AG09309 (cell line): ENCODE measurements around the gene HTR2A.

Experiments
- DNase-seq: peaks from one replicate; pipeline ENCODE4 v3.0.0-alpha.2; 2010; ENCODE audit warnings: low read depth
- H3K4me3 ChIP-seq: 2 replicates; pipeline ENCODE4 v1.5.1; 2011; ENCODE audit warnings: mild to moderate bottlenecking, low read depth, low read length, moderate library complexity; ENCODE audit not compliant: control insufficient read depth
- CTCF ChIP-seq: IDR thresholded peaks from 2 replicates; pipeline ENCODE4 v1.5.1; 2011; ENCODE audit warnings: mild to moderate bottlenecking, low read depth, low read length, inconsistent platforms; ENCODE audit not compliant: insufficient read depth, control insufficient read depth; ENCODE audit errors: missing control alignments

Gene HTR2A

GRCh38 chr13:46830405-46831005 is 66.3 kb downstream of the HTR2A start:
- DNase-seq: no peak
- TF ChIP-seq CTCF: no peak
- H3K4me3 ChIP-seq: no peak overlapping the region

GRCh38 chr13:46822551-46822950 is 74.3 kb downstream of the HTR2A start:
- TF ChIP-seq CTCF: no peak
- no peak overlapping the region for H3K4me3 ChIP-seq
- DNase-seq: no peak

- TF ChIP-seq CTCF: no peak
- H3K4me3 ChIP-seq: no peak overlapping the region
- DNase-seq: no peak
Observed at GRCh38 chr13:46817838-46818476, 78.9 kb downstream of the HTR2A start.

GRCh38 chr13:46817095-46817494 is 79.8 kb downstream of the HTR2A start:
- H3K4me3 ChIP-seq: no peak overlapping the region
- no peak for TF ChIP-seq CTCF
- DNase-seq: no peak

- TF ChIP-seq CTCF: no peak
- no peak for DNase-seq
- H3K4me3 ChIP-seq: no peak overlapping the region
Observed at GRCh38 chr13:46816371-46816770, 80.5 kb downstream of the HTR2A start.

GRCh38 chr13:46812301-46812797 is 84.5 kb downstream of the HTR2A start:
- no peak for DNase-seq
- no peak overlapping the region for H3K4me3 ChIP-seq
- TF ChIP-seq CTCF: no peak
